Putamen (tissue), 1 donor: ENCODE data around the gene CSNK1G2.

Experiments
- DNase-seq: peaks from one replicate; pipeline ENCODE4 v3.0.0-alpha.2; 2016; ENCODE audit warnings: low spot score

CSNK1G2 gene

GRCh38 chr19:1944088-1944915 lies 3.3 kb downstream of the CSNK1G2 start:
- DNase-seq: no peak

- DNase-seq: no peak
These were observed 4.1 kb downstream of the CSNK1G2 start for GRCh38 chr19:1944916-1945561.

- DNase-seq: no peak
These were observed 4.9 kb downstream of the CSNK1G2 start for GRCh38 chr19:1945899-1946298.

- DNase-seq: no peak
These were observed 6.8 kb downstream of the CSNK1G2 start for GRCh38 chr19:1947651-1948209.

GRCh38 chr19:1949304-1950101 lies 8.5 kb downstream of the CSNK1G2 start:
- no peak for DNase-seq

GRCh38 chr19:1950640-1951039 lies 9.7 kb downstream of the CSNK1G2 start:
- no peak for DNase-seq

GRCh38 chr19:1952635-1953034 lies 11.7 kb downstream of the CSNK1G2 start:
- DNase-seq: no peak

GRCh38 chr19:1953037-1953436 lies 12.1 kb downstream of the CSNK1G2 start:
- no peak for DNase-seq

- no peak for DNase-seq
These were observed 12.6 kb downstream of the CSNK1G2 start for GRCh38 chr19:1953441-1954094.

GRCh38 chr19:1954532-1954933 lies 13.6 kb downstream of the CSNK1G2 start:
- DNase-seq: no peak

- no peak for DNase-seq
These were observed 14.5 kb downstream of the CSNK1G2 start for GRCh38 chr19:1955171-1956121.

- DNase-seq: no peak
These were observed 15.1 kb downstream of the CSNK1G2 start for GRCh38 chr19:1956122-1956494.

- DNase-seq: peak; percentile 90
These were observed 16.0 kb downstream of the CSNK1G2 start for GRCh38 chr19:1956868-1957492.

GRCh38 chr19:1957562-1958248 lies 16.7 kb downstream of the CSNK1G2 start:
- no peak for DNase-seq

GRCh38 chr19:1959928-1960589 lies 19.1 kb downstream of the CSNK1G2 start:
- no peak for DNase-seq

- DNase-seq: no peak
These were observed 20.3 kb downstream of the CSNK1G2 start for GRCh38 chr19:1961000-1961883.

GRCh38 chr19:1962674-1963073 lies 21.7 kb downstream of the CSNK1G2 start:
- no peak for DNase-seq

- DNase-seq: no peak
These were observed 26.2 kb downstream of the CSNK1G2 start for GRCh38 chr19:1967087-1967608.
